ENCODE measurements around the gene FGF1. TPM values are rescaled to one million over a fixed set of nuclear protein-coding genes. Genes with fewer than 3 reads are reported as not detected.

The FGF1 gene
- total RNA-seq, 2 donors from 2014 or later = not detected

DNA sequence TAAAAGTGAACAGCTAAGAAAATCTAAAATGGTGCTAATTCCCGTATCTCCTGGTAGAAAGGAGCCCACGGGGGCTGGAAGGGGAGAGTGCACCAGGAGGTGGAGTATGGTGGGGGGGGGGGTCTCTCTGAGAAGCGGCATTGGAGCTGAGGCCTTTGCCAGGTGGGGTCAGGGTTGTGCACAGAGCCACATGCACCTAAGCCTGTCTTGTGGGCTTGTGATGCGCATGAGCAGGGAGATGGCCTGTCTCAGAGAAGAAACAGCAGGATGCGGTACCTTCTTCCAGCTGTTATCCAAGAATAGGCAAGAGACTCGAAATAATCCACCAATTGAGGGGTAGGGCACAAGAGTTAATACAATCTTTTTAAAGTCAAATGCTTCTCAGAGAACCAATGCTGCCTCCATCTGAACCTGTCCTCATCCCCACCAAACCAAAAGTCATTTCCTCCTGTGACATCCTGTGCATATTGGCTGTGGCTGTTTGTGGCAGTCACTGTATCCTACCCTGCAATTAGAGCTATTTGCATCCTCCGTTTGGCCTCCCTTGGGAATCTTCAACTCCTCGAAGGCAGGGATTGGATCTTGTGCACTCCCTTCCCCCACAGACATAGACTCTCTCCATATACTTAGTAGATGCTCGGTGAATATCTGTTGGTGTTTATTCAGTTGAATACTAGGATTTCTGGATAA lies 45.4 kb downstream of the FGF1 start:
- no peak overlapping the region for H3K27ac Mint-ChIP-seq
- no peak for DNase-seq (ENCODE audit: low spot score in 2 of 2)
- no peak for ATAC-seq
- H3K36me3 Mint-ChIP-seq = no peaks in the 10 kb centered on the region
- H3K9me3 Mint-ChIP-seq = no peaks in the 10 kb centered on the region

DNA sequence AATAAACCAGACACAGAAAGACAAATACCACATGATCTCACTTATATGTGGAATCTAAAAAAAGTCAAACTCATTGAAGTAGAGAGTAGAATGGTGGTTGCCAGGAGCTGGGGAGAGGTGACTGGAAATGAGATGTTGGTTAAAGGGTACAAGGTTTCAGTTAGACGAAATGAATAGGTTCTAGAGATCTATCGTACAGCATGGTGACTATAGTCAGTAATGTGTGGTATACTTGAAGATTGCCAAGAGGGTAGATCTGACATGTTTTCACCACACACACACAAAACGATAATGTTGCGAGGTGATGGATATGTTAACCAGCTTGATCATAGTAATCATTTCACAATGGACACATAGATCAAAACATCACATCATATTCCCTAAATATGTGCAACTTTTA lies 46.4 kb downstream of the FGF1 start:
- no peaks in the 10 kb centered on the region for H3K36me3 Mint-ChIP-seq
- H3K9me3 Mint-ChIP-seq = no peaks in the 10 kb centered on the region
- no peak overlapping the region for H3K27ac Mint-ChIP-seq
- ATAC-seq = peak in 1 of 2 donors; percentile 67
- DNase-seq (ENCODE audit: low spot score in 2 of 2) = no peak

DNA sequence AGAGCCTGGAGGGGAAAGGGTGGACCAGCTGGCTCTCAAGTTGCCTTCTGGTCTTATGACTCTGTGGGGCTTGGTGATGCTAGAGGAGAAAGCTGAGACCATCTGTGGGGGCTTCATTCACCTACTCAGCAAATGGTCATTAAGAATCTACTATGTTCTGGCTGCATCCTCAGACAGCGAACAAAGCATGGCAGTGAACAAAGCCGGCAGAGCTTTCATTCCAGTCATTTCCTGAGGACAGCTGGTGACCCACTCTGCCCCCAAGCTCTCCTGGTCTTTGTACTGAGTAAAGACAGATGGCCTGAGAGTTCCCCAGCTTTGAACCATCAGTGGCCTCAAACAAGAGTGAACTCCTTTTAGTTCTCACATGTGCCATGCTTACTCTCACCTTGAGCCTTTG lies 48.0 kb downstream of the FGF1 start:
- DNase-seq (ENCODE audit: low spot score in 2 of 2) (no peak), ATAC-seq (no peak)
- Mint-ChIP-seq H3K27ac (no peak overlapping the region), H3K36me3 (no peaks in the 10 kb centered on the region), H3K9me3 (no peaks in the 10 kb centered on the region)

DNA sequence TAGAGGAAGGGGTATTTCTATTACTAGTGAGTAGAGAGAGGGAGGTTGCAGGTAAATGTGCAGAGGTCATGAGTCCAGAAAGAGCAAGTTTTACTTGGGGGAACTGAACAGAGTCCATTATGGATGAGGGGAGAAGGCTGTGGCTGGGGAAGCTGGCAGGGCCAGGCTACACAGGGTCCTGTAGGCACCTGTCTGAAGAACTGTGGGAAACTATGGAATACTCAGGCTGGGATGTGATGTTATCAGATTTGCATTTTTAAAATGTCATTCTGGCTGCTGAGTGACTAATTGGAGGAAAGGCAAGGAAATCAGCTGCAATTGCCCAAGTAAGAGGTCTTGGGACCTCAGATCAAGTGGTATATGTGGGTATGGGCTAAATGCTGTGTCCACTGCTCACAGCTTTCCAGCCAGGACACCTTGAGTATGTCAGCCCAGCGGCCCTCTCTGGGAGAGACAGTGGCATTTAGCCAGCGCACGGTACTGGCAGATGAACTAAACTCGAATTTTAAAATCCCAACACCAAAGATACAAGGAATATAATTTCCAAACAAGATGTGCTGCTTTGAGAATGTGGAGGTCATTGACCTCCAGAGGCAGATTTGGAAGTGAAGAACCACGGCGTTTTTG lies 49.1 kb downstream of the FGF1 start:
- no peak overlapping the region for H3K27ac Mint-ChIP-seq
- H3K36me3 Mint-ChIP-seq = no peaks in the 10 kb centered on the region

DNA sequence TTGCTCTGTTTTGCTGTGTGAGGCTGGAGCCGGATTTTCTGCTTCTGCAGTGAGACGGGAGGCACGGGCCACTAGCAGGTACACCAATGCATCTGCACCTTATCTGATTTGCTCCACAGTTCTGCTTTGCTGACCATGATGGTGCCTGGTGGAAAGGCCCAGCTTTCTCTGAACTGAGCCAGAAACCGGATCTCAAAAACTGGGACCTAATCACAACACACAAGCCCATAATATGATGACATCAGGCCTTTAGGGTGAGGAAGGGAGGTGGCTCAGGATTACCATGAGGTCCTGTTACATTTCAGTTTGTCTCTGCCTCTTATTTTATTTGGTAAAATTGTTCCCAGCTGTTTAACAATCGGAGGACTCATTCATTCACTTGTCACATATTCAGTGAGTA lies 49.8 kb downstream of the FGF1 start:
- H3K36me3 Mint-ChIP-seq = no peaks in the 10 kb centered on the region
- ATAC-seq (no peak), DNase-seq (ENCODE audit: low spot score in 2 of 2) (no peak)
- H3K9me3 Mint-ChIP-seq = no peaks in the 10 kb centered on the region
- no peak overlapping the region for H3K27ac Mint-ChIP-seq

More for the DNA sequence above, 49.1 kb downstream of the FGF1 start:
- ATAC-seq (no peak), DNase-seq (ENCODE audit: low spot score in 2 of 2) (no peak)
- H3K9me3 Mint-ChIP-seq = no peaks in the 10 kb centered on the region

DNA sequence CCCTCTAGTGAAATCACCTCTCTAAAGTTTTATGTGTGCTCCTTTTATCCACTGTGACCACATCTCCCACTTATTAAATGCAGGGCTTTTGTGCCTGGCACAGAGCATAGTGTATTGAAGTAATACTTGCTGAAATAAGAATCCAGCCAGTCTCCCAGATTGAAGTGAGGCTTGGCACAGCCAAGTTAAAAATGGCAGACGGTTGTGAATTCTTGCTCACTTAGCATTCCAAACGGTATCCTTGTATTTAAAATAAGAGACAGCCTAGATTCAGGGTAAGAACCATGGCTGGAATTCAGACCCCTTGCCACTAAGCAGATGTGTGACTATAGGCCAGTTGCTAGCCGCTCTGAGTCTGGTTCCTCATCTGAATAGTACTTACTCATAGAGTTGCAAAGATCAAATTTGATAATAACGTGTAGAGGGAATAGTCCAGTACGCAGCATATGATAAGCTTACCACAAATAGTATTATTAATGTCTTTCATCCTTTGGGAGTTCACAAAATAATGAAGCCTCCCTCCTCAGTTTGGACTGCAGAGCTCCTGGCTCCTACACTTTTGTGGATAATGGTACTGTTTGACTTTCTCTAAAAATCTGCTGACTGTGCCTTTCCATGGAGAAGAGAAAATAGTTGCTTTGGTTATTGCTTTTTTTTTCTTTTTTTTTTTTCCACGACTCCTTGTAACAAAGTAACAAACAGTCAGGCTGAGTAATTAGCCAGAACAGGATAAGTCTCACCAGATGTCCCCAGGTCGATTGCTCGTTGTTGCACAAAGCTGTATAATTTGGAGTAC lies 51.5 kb downstream of the FGF1 start:
- DNase-seq (ENCODE audit: low spot score in 2 of 2) (no peak), ATAC-seq (no peak)
- no peak overlapping the region for H3K27ac Mint-ChIP-seq
- H3K36me3 Mint-ChIP-seq = no peaks in the 10 kb centered on the region
- H3K9me3 Mint-ChIP-seq = no peaks in the 10 kb centered on the region

DNA sequence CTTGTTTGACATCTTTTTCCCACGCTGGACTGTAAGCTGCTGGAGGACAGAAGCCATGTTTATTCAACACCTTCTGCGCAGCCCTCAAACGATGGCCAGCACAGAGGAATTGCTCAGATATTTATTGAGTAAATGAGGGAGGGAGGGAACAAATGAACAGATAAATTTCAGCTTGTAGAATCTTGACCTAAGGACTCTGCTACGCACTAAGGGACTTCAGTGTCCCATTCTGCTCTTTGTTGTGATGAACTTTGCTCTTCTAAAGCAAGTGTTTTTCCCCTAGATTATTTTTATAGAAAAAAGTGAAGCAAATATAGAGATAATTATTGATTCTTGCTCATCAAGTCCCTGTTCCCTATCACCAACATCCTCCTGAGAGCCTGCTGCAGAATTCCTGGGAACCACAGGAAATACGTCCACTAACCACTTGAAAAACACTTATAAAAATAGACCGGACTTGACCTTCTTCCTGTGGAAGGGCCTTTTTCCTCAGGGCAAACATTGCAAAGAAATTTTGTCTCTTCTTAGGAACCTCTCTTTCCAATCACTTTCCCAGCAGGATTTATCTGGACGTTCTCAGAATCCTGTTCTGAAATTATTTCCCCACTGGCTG lies 54.9 kb downstream of the FGF1 start:
- ATAC-seq (no peak), DNase-seq (ENCODE audit: low spot score in 2 of 2) (no peak)

DNA sequence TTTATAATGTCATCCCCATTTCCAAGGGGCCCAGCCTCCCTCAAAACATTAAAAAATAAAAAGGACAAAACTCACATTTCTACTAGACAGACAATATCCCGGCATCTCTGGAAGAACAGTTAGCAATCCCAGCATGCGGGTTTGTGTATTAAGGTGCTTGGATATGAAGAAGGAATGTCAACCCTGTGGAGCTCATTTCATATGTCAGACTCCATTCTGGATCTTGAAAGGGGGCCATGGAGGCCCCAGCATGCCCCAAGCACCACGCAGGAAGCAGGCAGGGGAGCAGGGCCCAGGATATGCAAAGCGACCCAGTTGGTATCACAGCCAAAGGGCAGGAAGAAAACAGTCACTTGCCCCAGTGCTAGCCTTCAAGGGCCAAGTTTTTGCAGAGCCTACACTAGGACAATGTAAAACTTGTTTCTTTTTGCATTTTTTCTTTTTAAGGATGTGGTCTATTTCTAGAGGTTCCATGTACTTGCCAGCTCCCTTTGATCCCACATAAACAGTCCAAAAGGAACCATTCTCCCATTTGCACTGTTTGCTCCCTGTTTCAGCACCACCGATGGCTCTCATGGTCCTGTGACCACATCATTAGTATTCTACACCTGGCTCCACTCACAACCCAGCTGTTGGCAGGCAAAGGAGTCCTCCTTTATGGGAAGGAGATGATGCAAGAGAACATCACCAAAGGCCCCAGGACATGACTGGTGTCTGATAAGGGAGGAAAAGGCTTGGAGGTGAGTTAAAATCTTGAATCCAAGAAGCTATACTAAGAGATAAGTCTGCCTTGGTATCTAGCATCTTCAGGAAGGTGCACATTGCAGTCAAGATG lies 58.3 kb downstream of the FGF1 start:
- H3K9me3 Mint-ChIP-seq = no peaks in the 10 kb centered on the region
- ATAC-seq (no peak), DNase-seq (ENCODE audit: low spot score in 2 of 2) (no peak)
- H3K27ac Mint-ChIP-seq = no peak overlapping the region
- H3K36me3 Mint-ChIP-seq = no peaks in the 10 kb centered on the region

More for the DNA sequence above, 54.9 kb downstream of the FGF1 start:
- H3K36me3 Mint-ChIP-seq = no peaks in the 10 kb centered on the region
- H3K27ac Mint-ChIP-seq = no peak overlapping the region
- no peaks in the 10 kb centered on the region for H3K9me3 Mint-ChIP-seq

DNA sequence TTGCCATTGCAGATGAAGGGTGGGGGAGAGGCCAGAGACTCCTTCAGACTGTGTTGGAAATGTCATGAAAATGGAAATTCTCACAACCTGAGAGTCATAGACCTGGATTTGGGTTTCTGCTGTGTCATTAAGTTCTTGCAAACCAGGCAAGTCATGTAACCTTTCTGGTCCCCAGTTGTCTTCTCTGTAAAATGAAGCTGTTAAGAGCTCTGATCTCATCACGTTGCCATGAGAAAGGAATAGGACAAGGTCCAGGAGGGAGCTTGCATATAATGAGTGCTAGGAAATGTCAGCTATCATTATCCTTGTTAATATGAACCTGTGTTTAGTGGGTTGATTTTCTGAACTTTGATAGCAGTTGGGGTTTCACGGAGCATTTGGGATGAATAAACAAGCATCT lies 59.1 kb downstream of the FGF1 start:
- DNase-seq (ENCODE audit: low spot score in 2 of 2) (no peak), ATAC-seq (no peak)
- H3K9me3 Mint-ChIP-seq = no peaks in the 10 kb centered on the region
- H3K36me3 Mint-ChIP-seq = no peaks in the 10 kb centered on the region
- no peak overlapping the region for H3K27ac Mint-ChIP-seq

DNA sequence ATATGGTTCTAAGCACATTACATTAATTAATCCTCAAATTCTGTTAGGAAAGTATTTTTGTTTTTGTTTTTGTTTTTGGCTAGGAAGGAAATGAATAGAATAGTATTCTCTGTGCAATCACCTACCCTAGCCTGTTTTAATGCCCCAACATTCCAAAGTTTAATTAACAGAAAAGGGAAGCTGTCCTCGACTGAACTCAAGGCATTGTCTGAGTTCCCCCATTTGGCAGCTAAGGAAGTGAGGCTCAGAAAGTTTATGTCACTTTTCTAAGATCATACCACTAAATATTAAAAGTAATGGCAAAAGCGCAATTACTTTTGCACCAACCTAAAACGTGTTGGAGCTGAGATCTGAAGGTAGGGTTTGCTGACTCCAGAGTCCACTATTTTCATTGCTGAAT lies 59.8 kb downstream of the FGF1 start:
- no peaks in the 10 kb centered on the region for H3K9me3 Mint-ChIP-seq
- no peaks in the 10 kb centered on the region for H3K36me3 Mint-ChIP-seq
- DNase-seq (ENCODE audit: low spot score in 2 of 2) (no peak), ATAC-seq (no peak)
- H3K27ac Mint-ChIP-seq = no peak overlapping the region

DNA sequence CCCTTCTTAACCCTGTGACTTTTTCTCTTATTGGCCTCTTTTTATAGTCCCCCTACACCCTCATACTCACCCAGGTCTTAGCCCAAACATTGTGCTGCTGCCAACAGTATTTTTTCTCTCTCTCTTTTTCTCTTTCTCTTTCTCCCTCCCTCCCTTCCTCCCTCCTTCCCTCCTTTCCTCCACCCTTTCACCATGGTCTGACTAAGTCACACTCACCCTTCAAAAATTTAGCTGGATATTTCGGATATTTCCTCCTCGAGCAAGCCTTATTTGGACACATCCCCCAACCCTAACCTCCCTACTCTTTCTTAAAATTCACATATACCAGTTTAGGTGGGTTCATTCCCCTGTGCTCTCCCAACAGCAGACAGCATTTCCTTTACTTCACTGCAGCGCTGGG lies 64.7 kb downstream of the FGF1 start:
- H3K9me3 Mint-ChIP-seq = no peaks in the 10 kb centered on the region
- DNase-seq (ENCODE audit: low spot score in 2 of 2) (no peak), ATAC-seq (no peak)
- H3K27ac Mint-ChIP-seq = no peak overlapping the region
- H3K36me3 Mint-ChIP-seq = no peaks in the 10 kb centered on the region

DNA sequence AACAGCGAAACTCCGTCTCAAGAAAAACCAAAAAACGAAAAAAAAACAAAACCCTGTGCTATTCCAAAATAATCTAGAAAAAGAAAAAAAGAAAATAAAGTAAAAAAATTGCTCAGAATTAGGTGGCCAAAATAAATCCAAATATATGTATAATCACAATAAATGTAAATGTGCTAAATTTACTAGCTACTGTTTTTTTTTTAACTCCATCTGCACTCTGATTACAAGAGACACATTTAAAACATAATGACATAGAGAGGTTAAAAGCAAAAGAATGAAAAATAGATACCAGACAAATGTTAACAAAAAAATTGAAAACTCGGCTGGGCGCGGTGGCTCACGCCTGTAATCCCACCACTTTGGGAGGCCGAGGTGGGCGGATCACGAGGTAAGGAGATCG lies 66.1 kb downstream of the FGF1 start:
- DNase-seq (ENCODE audit: low spot score in 2 of 2) (no peak), ATAC-seq (no peak)
- Mint-ChIP-seq H3K27ac (no peak overlapping the region), H3K36me3 (no peaks in the 10 kb centered on the region), H3K9me3 (no peaks in the 10 kb centered on the region)

DNA sequence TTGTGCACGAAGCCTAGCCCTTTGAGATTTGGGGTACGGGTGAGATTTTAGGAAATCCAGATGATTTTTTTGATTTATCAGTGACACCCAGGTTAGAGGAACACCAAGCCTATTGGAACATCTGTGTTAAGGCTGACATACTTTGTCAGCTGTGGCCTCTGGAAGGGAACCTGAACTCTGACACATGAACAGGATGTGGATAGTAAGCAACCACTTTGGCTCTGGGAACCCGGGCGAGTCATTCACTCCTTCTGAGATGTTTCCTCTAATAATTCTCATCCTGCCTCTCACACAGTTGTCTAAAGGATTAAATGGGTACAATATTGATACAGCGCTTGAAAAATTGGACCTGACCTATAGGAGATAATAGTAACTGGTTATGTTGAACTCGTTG lies 67.8 kb downstream of the FGF1 start:
- ATAC-seq (peak; percentile 66 to 73), DNase-seq (ENCODE audit: low spot score in 2 of 2) (peak in 1 of 2 donors; percentile 37)
- H3K36me3 Mint-ChIP-seq = no peaks in the 10 kb centered on the region
- H3K27ac Mint-ChIP-seq = peak overlapping the region; percentile 30 to 84
- no peaks in the 10 kb centered on the region for H3K9me3 Mint-ChIP-seq

DNA sequence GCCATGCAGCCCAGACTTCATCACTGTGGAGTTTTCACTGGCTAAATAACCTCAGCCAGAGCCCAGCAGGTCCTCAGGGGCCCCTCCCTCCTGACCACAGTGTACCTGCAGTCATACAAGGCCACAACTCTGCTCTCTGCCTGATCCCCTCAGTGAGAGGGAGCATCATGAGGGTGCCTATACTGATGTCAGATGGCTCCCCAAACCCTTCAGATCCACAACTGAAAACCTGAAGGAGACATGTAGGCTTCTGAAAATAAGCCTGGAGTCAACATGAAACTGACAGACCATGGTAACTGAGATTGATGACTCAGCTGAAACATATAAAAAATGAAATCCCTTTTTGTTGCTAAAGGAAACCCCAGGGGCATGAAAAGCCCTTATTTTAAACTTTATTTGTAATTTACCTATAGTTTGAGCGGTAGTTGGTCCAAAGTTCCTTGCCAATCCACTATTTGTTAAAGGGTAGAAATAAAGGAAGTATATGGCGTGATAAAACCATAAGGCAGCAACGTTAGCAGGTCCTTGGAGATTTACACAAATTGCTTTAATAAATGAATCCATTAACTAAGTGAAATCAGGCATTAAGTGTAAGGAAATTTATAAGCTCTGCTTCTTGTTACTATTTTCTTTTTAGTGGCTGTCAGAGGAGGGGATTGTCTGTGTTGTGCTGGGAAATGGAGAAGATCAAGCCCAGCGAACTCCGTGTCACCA lies 68.3 kb downstream of the FGF1 start:
- Mint-ChIP-seq H3K27ac (peak overlapping the region; percentile 30 to 84), H3K9me3 (no peaks in the 10 kb centered on the region), H3K36me3 (no peaks in the 10 kb centered on the region)
- peak in 1 of 2 donors; percentile 40 for DNase-seq (ENCODE audit: low spot score in 2 of 2)
- peak; percentile 94 to 96 for ATAC-seq

DNA sequence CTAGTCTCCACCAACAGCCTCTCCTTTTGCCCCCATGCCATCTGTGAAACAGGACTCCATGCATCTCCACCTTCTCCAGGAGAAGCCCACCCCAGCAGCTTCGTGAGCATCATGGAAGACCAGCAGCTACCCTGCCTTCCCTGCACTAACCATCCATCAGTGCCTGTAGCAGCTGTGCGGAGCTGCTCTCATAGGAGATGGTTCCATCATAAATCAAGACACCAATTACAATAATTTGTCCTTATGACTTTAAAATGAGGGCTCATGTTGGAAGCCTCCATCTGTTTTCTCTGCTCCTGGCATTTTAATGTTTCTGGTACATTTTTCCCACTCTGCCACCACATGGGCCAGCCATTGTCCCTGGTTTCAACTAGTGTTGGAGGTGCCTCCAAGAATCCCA lies 69.9 kb downstream of the FGF1 start:
- ATAC-seq = no peak
- Mint-ChIP-seq H3K9me3 (no peaks in the 10 kb centered on the region), H3K27ac (no peak overlapping the region), H3K36me3 (no peaks in the 10 kb centered on the region)
- DNase-seq (ENCODE audit: low spot score in 2 of 2) = no peak

DNA sequence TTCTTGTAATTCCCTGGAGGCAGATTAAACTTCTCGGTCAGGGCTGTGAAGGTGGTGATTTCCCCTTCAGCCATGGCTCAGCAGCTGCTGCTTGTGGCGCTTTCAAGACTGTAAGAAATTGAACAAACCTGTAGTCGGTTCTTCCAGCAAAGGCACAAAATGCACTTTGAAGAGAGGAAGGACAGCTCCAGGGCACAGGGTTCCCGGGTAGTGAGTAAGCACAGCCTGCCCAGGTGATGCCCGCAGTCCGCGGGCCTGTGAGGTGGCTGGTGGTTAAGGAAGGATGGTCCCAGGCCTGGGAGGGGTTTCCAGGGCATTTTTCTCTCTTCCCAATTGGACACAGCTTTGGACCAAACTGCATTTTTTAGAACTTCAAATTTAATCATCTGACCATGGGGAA lies 71.8 kb downstream of the FGF1 start:
- no peak overlapping the region for H3K27ac Mint-ChIP-seq
- no peaks in the 10 kb centered on the region for H3K9me3 Mint-ChIP-seq
- ATAC-seq = no peak
- no peaks in the 10 kb centered on the region for H3K36me3 Mint-ChIP-seq
- no peak for DNase-seq (ENCODE audit: low spot score in 2 of 2)
